HG03469 (cell line): ENCODE data around the gene QSOX2.

Experiments used
- ATAC-seq: cut with Tn5 transposase; IDR thresholded peaks from one replicate; pipeline ENCODE4 v1.9.1; 2021; ENCODE audit warnings: mild to moderate bottlenecking, moderate library complexity, moderate number of reproducible peaks; ENCODE audit not compliant: unreplicated experiment

The QSOX2 gene

DNA sequence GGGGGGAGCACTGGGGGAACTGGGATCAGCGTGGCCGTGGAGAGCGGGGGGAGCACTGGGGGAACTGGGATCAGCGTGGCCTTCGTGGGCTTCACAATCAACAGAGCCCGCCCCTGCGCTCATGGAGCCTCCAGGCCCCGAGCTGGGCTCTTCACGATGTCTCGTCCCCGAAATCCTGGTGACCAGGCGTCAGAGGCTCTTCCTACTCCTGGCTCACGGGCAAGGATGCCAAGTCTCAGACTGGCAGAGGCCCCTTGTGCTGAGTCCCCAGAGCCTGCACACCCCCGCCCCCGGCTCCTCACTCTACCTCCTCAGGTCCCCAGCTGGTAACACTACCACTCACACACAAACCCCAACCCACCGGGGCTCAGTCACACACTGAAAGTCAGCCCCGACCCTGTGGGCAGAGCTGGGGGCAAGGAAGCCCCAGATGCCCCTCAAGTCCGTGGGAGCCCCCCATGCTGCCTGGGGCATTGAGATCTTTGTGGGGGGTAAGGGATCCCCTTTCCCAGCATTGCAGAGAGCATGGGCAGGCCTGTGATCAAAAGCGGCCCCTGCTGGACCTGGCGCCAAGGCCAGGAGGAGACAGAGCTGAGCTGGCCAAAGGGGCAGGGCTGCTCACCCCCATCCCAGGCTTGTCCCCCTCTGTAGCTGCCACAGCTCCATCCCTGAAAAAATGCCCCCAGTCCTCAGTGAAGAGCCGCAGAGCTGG lies 67.4 kb downstream of the QSOX2 start:
- no peak for ATAC-seq

DNA sequence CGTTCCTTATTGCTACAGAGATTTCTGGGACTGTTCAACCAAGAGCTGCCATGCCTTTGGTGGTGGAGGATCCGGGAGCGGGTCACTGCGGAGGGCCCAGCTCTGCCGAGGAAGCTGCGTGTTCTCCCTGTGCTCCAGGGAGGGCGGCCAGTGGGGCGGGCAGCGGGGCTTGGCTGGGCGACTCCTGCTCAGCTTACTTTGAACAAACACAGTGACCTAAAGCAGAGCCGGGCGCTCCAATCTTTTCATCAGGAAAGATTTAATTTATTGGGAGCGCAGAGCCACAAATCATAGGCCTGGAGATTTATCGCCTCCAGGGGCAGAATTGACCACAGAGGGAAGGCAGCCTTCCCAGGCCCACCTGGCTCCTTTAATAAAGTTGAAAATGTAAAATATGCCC lies 68.4 kb downstream of the QSOX2 start:
- ATAC-seq: no peak

DNA sequence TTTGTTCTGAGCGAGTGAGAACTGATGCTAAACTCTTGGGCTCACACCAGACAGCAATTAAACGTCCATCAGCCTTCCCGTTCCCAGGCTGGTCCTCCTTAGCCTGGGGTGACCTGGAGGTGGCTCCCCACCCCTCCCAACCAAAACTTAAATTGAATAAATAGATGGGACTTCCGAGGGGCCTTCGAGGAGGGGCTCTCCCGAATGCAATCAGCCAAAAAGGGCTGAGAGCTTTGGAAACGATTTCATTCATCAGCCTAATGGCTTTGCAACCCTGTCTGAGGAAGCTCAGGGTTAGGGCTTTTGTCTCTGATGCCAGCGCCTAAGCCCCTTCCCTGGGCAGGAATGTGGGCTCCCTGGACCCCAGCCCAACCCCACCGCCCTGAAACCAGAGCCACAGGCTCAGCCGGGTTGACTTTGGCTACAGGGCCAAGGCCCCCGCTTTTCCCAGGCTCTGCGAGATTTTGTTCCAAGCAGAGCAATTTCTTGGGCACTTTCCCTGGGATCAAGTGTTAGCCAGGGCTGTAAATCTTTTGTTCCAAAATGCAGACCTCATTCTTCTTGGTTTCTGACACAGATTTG lies 69.9 kb downstream of the QSOX2 start:
- ATAC-seq: no peak

DNA sequence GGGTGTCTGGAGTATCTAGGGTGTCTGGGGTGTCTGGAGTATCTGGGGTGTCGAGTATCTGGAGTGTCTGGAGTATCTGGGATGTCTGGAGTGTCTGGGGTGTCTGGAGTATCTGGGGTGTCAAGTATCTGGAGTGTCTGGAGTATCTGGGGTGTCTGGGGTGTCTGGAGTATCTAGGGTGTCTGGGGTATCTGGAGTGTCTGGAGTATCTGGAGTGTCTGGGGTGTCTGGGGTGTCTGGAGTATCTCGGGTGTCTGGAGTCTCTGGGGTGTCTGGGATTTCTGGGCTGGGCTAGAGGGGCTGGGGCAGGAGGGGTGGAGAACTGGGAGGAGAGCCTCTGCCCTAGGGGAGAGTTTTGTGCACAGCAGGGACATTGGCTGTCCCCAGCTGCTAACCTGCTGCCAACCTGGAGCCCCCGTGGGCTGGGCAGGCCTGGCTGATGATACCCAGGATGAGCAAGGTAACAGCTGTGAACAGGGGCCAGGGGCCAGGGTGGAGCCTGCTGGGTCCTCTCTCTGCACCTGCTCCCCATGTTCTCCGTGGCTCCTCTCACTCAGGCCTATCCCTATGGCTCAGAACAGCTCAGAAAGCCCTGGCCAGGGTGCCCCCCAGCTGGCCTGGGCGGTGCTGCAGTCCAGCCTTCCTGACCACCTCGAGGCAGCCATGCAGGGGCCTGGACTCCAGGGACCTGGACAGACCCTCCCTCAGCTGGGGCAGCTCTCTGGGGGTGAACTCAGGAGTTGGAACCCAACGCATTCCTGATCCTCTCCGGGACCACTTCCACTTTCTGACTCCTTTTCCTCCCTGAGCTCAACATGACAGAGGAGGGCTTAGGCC lies 70.6 kb downstream of the QSOX2 start:
- no peak for ATAC-seq

DNA sequence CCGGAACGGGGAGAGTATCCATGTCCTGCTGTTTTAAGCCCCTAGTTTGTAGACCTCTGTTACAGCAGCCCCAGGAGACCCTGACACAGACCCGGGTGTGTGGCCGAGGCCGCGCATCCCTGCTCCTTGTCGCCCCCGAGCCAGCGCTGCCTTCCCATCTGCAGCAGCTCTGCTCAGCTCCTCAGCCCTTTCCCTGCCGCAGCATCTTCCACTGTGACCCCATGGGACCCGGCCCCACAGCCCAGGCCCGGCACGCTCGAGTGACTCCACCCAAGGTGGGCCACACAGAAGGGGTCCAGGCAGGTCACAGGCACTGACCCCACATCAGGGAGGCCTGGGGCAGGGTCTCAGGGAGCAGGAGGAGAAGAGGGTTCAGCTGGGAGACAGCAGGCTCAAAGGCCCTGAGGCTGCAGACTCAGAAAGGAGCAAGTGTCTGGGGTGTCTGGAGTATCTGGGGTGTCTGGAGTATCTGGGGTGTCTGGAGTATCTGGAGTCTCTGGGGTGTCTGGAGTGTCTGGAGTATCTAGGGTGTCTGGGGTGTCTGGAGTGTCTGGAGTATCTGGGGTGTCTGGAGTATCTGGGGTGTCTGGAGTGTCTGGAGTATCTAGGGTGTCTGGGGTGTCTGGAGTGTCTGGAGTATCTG lies 71.8 kb downstream of the QSOX2 start:
- no peak for ATAC-seq

DNA sequence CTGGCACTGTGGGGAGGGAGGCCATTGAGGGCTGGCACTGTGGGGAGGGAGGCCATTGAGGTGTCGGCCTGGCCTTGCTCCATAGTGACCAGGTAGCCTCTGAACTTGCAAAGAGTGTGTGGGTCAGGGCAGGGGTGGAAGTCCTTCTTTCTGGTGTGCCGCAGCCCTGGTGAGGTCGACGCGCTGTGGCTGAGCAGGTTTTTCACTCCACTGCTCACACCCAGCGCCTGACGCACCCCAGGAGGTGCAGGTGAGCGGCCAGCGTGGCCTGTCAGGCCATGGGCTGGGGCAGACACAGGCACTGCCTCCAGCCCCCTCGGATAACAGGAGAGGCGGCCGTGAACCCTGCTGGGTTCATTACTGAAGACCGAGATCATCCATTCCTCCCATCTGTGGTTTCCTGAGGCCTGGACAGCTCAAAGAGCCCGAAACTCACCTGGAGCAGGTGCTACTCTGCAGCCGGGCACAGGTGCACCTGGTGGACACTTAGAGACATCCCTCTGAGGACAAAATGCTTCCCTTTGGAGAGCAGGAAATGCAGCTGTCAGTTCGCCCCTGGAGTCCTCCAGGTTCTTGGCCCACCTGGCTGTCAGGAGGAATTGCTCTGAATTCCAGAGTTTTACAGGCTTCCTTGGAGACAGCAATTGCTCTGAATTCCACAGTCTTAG lies 73.1 kb downstream of the QSOX2 start:
- ATAC-seq: no peak

DNA sequence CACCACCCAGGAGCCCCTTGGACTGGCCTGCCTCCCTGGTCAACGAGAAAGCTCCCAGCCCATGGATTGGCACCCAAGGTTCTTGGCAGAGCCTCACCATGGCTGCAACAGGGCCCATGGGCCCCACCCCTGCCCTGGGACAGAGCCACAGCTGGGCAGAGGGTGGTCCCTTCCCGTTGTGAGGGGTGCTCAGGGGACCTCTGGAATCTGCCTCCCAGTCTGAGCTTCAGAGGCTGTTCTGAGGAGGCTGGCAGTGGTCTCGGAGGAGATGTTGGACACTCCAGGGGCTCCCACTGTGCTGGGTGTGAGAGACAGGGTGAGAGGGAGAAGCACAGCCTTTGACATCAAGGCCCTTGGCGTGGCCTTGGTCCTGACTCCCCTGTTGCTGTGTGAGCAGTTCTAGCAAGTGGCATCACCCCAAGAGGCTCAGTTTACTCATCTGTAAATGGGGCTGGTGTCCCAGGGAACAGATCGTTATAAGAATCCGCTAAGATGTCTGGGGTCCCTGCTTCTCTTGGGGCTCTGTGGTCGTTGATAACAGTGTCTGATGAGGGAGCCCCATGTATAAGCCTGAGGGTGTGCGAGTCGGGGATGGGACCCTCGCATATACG lies 73.7 kb downstream of the QSOX2 start:
- ATAC-seq: no peak

DNA sequence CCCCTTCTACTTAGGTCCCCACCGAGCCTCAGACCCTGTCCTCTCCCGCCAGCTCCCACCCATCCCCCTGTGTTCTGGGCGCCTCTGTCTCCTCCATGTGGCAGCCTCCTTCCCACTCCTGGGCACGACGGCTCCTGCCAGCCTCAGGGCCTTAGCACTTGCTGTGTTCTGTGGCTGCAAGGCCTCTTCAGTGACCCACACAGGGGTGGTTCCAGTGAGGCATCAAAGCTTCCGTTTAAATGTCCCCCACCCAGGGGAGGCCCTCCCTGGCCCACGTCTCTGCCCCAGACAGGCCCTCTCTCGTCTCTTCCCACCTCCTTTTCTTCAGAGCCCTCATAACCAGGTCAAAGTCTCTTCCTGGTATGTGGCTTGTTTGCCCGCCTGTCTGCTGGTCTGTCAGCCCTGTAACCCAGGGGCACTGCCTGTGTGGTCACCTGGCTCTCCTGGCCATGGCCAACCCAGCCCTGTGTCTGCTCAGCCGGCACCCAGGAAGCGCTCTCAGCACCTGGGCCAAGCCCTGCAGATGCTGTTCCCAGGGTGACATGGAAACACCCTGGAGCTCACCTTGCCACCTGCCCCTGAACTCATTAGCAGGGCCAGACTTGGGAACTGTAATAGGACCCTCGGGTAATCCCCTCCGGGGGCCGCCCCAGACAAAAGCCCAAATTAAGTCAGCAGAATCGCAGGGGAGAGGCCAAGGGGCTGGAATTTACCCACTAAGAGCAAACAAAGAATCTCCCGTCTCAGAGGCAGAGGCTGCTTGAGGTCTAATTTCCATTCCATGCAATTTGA lies 74.4 kb downstream of the QSOX2 start:
- ATAC-seq: no peak

DNA sequence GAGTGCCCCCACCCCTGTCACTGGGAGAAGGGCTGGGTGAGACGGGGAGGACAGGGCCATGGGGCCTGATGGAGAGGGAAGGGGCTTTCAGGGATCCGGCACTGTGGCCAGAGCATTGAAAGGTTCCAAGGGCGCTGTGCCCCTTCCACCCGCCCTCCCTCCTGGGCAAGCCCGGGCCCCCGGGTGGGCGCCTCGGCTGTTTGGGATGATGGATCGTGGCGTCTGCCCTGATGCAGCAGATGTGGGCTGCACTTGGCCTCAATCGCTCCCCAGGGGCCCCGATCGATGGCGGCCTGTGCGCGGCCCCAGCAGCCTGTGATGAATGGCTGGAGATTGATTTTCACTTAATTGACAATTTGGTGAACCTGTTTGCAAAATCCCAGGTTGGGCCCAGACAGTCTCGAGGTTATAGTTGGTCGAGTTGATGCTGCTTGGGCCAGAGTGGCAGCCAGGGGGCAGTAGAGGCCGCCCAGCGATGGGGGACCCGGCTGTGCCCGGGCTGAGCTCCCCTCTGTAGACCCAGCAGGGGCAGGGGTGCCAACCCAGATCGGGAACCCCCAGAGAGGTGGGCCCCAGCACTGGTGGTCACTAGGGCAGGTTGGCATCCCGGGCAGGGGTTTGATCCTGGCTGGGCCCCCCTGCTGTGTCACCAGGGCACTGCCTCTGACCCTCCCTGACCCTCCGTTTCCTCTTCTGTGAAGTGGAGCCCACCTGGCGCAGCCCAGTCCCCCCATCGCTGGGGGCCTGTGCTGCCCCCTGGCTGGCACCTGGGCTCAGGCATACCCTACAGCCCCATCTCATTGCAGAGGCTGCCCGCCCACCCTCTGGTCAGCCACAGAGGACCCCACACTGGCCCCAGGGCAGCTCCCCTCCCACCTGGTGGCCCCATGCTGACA lies 75.4 kb downstream of the QSOX2 start:
- ATAC-seq: no peak

DNA sequence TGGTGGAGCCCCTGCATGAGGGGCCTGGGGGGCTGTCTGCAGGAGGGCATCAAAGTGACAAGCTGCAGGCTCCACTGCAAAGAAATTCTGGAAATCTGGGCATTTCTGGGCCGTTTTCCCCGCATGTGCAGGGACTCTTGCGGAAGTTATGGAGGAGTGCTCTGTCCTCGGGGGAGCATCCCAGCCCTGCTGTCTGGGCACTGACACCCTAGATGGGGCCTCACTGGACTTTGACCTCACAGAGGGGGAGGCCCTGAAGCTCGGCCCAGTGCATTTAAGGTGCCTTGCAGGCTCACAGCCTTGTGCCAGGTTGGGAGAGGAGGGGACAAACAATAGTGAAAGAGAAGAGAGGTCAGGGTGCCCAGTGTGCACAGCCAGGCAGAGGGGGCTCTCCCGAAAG lies 76.1 kb downstream of the QSOX2 start:
- no peak for ATAC-seq

DNA sequence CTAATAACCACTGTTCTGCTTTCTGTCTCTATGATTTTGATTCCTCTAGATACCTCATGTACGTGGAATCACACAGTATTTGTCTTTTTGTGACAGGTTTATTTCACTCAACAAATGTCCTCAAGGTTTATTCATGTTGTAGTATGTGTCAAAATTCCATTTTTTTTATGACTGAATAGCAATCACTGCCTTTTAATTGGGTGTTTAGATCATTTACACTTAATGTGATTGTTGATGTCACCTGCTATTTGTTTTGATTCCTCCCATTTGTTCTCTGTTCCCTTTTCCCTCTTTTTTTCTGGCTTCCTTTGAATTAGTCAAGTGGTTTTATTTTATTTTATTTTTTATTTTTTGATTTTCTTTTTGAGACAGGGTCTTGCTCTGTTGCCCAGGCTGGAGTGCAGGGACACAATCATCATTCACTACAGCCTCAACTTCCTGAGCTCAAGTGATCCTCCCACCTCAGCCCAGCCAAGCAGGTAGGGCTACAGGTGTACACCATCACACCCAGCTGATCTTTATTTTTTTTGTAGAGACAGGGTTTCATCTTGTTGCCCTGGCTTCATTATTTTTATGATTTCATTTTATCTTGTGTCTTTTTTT lies 82.3 kb downstream of the QSOX2 start:
- ATAC-seq: no peak

DNA sequence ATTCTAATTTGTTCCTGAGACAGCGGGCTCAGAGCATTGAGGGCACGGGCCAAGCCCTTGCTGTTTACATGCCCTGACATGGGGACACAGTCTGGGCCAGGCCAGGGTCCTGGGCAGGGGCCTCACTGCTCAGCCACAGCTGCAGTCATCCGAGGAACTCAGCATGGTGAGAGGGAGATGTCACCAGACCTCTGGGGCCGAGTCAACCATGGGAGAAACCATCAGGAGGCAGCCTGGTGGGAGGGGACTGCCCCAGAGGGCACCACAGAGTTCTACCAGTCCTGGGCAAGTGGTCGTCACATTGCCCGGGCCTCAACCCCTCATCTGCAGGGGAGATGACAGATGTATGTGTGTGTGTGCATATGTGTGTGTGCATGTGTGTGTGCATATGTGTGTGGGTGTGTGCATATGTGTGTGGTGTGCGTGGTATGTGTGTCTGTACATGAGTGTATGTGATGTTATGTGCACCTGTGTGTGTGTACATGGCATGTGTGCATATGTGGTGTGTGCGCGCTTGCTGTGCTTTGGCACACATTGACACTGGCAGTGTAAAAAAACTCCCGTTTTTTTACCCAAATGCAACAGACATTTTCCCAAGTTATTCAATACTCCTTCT lies 84.5 kb downstream of the QSOX2 start:
- no peak for ATAC-seq

DNA sequence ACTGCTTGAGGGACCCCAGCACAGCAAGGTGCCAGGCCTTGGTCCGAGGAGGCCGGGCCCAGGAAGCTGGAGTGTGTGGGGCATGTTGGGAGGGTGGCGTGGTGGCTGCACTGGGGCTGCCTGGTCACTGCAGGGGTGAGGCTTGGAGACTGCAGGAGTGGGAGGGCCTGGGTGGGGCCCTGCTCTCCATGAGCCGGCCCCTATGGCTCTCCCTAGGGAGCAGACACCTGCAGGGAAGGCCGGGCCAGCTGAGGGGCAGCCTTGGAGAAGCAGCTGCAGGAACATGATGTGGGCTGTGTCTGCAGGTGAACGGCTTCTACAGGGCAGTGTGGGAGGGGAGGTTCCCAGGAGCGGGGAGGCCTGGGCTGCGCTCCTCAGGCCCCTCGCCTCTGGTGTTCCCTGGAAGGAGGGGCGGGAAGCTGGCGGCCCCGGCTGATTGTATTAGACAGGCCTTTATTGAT lies 85.2 kb downstream of the QSOX2 start:
- ATAC-seq: no peak

DNA sequence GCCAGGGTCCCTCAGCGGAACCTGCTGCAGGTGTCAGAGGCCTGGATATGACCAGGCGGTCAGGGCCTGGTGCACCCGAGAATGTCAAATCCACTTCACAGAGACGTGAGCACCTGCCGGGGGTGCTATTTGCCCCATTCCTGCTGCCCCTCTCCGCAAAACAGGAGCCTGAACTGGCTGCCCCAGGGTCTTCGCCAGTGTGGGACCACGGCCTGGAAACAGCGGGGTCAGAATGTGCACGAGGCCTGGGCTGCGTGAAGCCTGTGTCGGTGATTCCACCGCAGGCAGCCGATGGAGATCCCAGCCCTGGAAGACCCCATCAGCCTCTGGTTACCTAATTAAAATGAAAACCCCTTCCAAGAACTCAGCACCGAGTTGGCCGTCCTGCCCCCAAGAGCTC lies 85.8 kb downstream of the QSOX2 start:
- no peak for ATAC-seq

DNA sequence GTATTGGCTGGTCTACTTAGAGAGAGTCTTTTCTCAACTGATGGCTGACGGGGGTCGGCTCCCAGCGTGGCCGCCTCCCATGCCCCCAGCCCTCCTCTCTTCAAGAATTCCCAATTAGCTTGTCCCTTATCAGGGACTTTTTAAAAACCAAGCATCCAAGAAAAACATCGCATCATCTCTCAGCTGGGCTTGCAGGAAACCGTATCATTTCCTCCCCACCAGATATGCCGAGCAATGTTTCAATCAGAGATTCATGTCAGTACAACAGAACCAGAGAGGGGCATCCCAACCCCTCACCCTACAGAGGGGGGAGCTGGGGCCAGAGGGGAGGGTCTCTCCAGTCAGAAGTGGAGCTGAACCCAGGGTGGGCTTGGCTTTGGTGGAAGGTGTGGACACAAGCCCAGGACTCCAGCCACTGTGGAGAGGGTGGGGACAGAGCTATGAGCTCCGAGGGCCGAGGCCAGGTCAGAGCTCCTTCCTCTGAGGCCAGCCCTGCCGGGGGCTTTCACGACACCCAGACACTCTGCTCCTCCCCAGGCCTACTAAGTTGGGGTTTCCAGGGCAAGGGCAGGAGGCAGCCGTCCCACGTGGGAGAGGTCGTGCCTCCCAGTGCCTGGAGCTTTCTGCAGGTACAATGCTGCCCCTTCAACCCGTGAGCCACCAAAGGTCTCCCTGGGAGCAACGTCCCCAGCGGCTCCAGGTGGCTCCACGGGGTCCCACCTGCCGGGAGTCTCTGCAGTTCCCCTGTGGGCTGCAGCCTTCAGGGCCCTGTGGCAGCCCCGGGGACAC lies 87.9 kb downstream of the QSOX2 start:
- ATAC-seq: no peak
